CD14-positive monocyte (primary cell): Measurements from ENCODE around the gene COPE. TPM values are rescaled to one million over a fixed set of nuclear protein-coding genes. Genes with fewer than 3 reads are reported as not detected.

Source experiments
- DNase-seq, 3 donors: peaks; one replicate each; pipeline ENCODE4 v3.0.0-alpha.2; 2011 to 2022
- H2AFZ ChIP-seq: 2 replicates; pipeline ENCODE4 v1.6.0; 2012; ENCODE audit warnings: mild to moderate bottlenecking, low read depth, low read length, inconsistent platforms; ENCODE audit not compliant: insufficient read depth, poor library complexity, severe bottlenecking
- H3K27ac ChIP-seq, 2 donors: 1 replicate in 1 of 2; 2 replicates in 1 of 2; pipeline ENCODE4 v1.5.1; 2012 to 2013; ENCODE audit warnings: low read length in 2 of 2, control low read depth in 1 of 2, inconsistent platforms in 1 of 2, low read depth in 1 of 2, mild to moderate bottlenecking in 1 of 2
- H3K27me3 ChIP-seq, 2 donors: one replicate each; pipeline versions ENCODE4 v1.6.0 to v1.6.1; 2011 to 2013; ENCODE audit warnings: low read length in 2 of 2; ENCODE audit not compliant: control insufficient read depth in 2 of 2, insufficient read depth in 2 of 2
- H3K36me3 ChIP-seq, 2 donors: replicated peaks in 1 of 2; 1 replicate in 1 of 2; 2 replicates in 1 of 2; pipeline versions ENCODE4 v1.5.1 to v1.6.1; 2012 to 2013; ENCODE audit warnings: low read length in 2 of 2, control low read depth in 1 of 2, inconsistent platforms in 1 of 2, mild to moderate bottlenecking in 1 of 2; ENCODE audit not compliant: insufficient read depth in 2 of 2, control insufficient read depth in 1 of 2
- H3K4me1 ChIP-seq, 2 donors: 1 replicate in 1 of 2; 2 replicates in 1 of 2; pipeline versions ENCODE4 v1.5.1 to v1.6.1; 2012 to 2013; ENCODE audit warnings: low read length in 2 of 2, control low read depth in 1 of 2, inconsistent platforms in 1 of 2, mild to moderate bottlenecking in 1 of 2, moderate library complexity in 1 of 2; ENCODE audit not compliant: insufficient read depth in 2 of 2, control insufficient read depth in 1 of 2
- H3K4me2 ChIP-seq: replicated peaks from 2 replicates; pipeline ENCODE3; 2012; ENCODE audit warnings: low read length, moderate library complexity, mild to moderate bottlenecking; ENCODE audit not compliant: poor library complexity, severe bottlenecking; ENCODE audit errors: extremely low read depth
- H3K4me3 ChIP-seq, 3 experiments: fragments of 200-600 bp in 1 of 3; sonication (generic) in 1 of 3; replicated peaks in 1 of 3; 1 replicate in 2 of 3; 2 replicates in 1 of 3; pipeline ENCODE4 v1.5.1; 2011 to 2013; ENCODE audit warnings: low read length in 3 of 3, mild to moderate bottlenecking in 3 of 3, control low read depth in 2 of 3, low read depth in 2 of 3, inconsistent platforms in 1 of 3, moderate library complexity in 1 of 3
- H3K79me2 ChIP-seq: 2 replicates; pipeline ENCODE4 v1.6.0; 2012; ENCODE audit warnings: mild to moderate bottlenecking, control low read depth, inconsistent platforms, low read length, moderate library complexity; ENCODE audit not compliant: insufficient read depth
- H3K9ac ChIP-seq: 2 replicates; pipeline ENCODE4 v1.6.0; 2017; ENCODE audit warnings: low read length, mild to moderate bottlenecking; ENCODE audit not compliant: insufficient read depth, poor library complexity, severe bottlenecking
- H3K9me3 ChIP-seq, 2 donors: replicated peaks in 1 of 2; 1 replicate in 1 of 2; 2 replicates in 1 of 2; pipeline versions ENCODE4 v1.5.1 to v1.6.1; 2012 to 2013; ENCODE audit warnings: low read length in 2 of 2, control low read depth in 1 of 2; ENCODE audit not compliant: control insufficient read depth in 1 of 2, insufficient read depth in 1 of 2
- H4K20me1 ChIP-seq: 2 replicates; pipeline ENCODE4 v1.6.0; 2012; ENCODE audit warnings: mild to moderate bottlenecking, low read length, control low read depth, moderate library complexity; ENCODE audit not compliant: insufficient read depth
- H3K27ac Mint-ChIP-seq, 7 donors: one replicate each; pipeline ENCODE4 v1.8.0; 2020; ENCODE audit warnings: mild to moderate bottlenecking in 7 of 7, mixed read lengths in 7 of 7, moderate library complexity in 6 of 7, inconsistent platforms in 2 of 7
- H3K27me3 Mint-ChIP-seq, 3 donors: one replicate each; pipeline ENCODE4 v1.8.0; 2021 to 2022; ENCODE audit warnings: low read depth in 3 of 3, mild to moderate bottlenecking in 3 of 3, mixed read lengths in 3 of 3, moderate library complexity in 3 of 3, inconsistent platforms in 1 of 3
- H3K36me3 Mint-ChIP-seq, 2 donors: one replicate each; pipeline ENCODE4 v1.8.0; 2020; ENCODE audit warnings: mixed read lengths in 2 of 2, inconsistent platforms in 1 of 2, mild to moderate bottlenecking in 1 of 2
- H3K4me1 Mint-ChIP-seq: one replicate; pipeline ENCODE4 v1.8.0; 2020; ENCODE audit warnings: mild to moderate bottlenecking, mixed read lengths
- H3K4me3 Mint-ChIP-seq, 2 donors: one replicate each; pipeline ENCODE4 v1.8.0; 2020; ENCODE audit warnings: mild to moderate bottlenecking in 2 of 2, mixed read lengths in 2 of 2, moderate library complexity in 1 of 2
- H3K9me3 Mint-ChIP-seq, 7 donors: one replicate each; pipeline ENCODE4 v1.8.0; 2020 to 2022; ENCODE audit warnings: mixed read lengths in 7 of 7, mild to moderate bottlenecking in 6 of 7, moderate library complexity in 6 of 7, inconsistent platforms in 2 of 7
- WGBS: methylation state at CpG from one replicate; pipeline ENCODE4 v1.1.5; 2013; ENCODE audit warnings: missing lambda C conversion rate; ENCODE audit not compliant: insufficient coverage; 5-methylcytosine and 5-hydroxymethylcytosine counted together
- intact Hi-C, 2 donors: fragments of 100-400 bp; cut with micrococcal nuclease; formaldehyde crosslinking; loops; one replicate each; pipeline versions ENCODE4 v1.15.0 to v1.15.1; 2023
- polyA plus RNA-seq, 3 donors: library from polyadenylated mRNA; depleted of rRNA in 1 of 3; unstranded in 2 of 3; stranded (reverse) in 1 of 3; fragments of 300-500 nt in 2 of 3; fragments of >200 nt in 1 of 3; fragmentation: Illumina TruSeq in 2 of 3; gene quantifications; 1 replicate in 2 of 3; 2 replicates in 1 of 3; pipeline ENCODE4 v1.2.3, GENCODE V29; 2012 to 2021
- TF ChIP-seq, protein P1 (sequence below): fragments of 200-600 bp; IDR thresholded peaks from one replicate; pipeline ENCODE4 v1.8.0; 2022; ENCODE audit warnings: antibody characterized with exemption, mild to moderate bottlenecking

Gene COPE
- polyA plus RNA-seq, 3 donors: 331 to 345 (median 345) TPM

DNA sequence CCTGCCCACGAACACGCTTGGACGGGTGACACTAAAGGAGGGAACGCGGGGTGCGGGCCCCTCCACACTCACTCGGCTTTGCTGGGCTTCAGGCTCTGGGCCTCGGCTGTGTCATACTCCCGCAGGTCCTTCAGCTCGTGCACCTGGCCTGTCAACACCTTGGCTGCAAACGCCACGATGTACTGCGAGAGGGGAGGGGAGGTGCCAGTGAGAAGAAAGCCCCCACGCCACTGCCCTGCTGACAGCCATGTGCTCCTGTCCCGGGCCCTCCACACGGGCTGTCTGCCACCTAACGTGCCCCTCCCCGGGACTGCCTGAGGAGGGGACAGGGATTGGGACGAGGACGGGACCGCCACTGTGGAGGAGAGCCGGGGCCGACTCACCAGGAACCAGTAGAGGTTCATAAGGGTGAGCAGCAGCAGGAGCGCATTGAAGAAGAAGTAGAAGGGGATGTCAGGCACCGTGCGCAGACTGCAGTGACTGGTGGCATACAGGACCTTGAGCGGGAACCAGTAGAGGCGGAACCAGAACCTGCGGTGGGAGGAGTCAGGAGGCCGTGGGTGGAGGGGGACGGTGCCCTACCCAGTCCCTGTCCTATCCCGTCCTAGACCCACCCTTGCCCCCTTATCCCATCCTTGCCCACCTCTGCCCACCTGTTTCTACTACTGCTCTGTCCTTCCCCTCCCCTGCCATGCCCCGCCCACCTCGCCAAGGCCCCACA is 40.2 kb downstream of the COPE start:
- Histone ChIP-seq H3K27me3 (no peaks in the 10 kb centered on the region), H3K4me2 (no peak overlapping the region), H3K4me1 (no peaks in the 10 kb centered on the region), H3K4me3 (no peak overlapping the region), H3K9me3 (no peaks in the 10 kb centered on the region), H3K27ac (no peak overlapping the region), H2AFZ (no peak overlapping the region), H3K36me3 (no peaks in the 10 kb centered on the region), H3K79me2 (no peaks in the 10 kb centered on the region), H3K9ac (no peak overlapping the region), H4K20me1 (no peaks in the 10 kb centered on the region)
- peaks cover 2% of the 10 kb centered on the region for H3K4me1 Mint-ChIP-seq
- H3K4me3 Mint-ChIP-seq: no peak overlapping the region
- intact Hi-C loops: no loop called here
- peak overlapping the region in 2 of 7 donors; percentile 42 to 73 for H3K27ac Mint-ChIP-seq
- TF ChIP-seq, protein P1, sequence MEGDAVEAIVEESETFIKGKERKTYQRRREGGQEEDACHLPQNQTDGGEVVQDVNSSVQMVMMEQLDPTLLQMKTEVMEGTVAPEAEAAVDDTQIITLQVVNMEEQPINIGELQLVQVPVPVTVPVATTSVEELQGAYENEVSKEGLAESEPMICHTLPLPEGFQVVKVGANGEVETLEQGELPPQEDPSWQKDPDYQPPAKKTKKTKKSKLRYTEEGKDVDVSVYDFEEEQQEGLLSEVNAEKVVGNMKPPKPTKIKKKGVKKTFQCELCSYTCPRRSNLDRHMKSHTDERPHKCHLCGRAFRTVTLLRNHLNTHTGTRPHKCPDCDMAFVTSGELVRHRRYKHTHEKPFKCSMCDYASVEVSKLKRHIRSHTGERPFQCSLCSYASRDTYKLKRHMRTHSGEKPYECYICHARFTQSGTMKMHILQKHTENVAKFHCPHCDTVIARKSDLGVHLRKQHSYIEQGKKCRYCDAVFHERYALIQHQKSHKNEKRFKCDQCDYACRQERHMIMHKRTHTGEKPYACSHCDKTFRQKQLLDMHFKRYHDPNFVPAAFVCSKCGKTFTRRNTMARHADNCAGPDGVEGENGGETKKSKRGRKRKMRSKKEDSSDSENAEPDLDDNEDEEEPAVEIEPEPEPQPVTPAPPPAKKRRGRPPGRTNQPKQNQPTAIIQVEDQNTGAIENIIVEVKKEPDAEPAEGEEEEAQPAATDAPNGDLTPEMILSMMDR: no peak
- H3K9me3 Mint-ChIP-seq: peaks cover 1 to 8% (median 6%) of the 10 kb centered on the region in 7 donors
- H3K27me3 Mint-ChIP-seq: peaks cover 2 to 4% (median 3%) of the 10 kb centered on the region in 3 donors
- WGBS: 94% methylated on average over 26 of the region's 34 CpGs
- no peak for DNase-seq
- H3K36me3 Mint-ChIP-seq: no peaks in the 10 kb centered on the region

DNA sequence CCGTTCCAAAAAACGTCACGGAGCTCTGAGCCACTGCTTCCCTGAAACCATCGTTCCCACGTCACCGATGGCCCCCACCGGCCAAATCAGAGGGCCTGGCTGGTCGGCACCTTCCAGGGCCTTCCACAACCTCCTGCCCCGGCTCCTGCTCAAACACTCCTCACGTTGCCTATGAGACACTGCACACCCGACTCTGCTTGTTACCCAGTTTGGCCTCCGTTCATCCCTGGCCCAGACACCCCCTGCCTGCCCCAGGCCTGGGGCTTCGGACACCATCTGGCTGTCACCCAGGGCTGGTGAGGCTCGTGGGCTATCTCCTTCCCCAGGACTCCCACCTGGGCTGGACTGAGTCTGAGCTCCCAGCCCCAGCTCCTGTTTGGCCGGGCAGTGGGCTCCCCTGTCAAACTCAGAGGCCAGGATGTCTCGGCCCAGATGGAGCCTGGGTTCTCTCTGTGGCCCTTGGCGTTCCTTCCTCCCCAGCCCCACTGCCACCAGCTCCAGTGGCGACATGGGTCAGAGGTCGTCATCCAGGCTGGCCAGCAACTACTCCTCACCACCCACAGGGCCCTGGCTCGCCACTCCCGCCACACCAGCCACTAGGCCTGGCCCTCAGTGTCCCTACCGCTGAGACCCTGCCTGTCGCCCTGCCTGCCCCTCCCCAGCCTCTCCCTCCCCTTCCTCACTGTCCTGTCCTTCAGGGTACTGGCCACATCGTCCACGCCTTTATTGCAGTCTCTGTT is 41.0 kb downstream of the COPE start:
- no peak overlapping the region for H3K4me3 ChIP-seq
- no peaks in the 10 kb centered on the region for H3K27me3 ChIP-seq
- H3K9ac ChIP-seq: no peak overlapping the region
- no peak overlapping the region for H3K4me3 Mint-ChIP-seq
- TF ChIP-seq, protein P1: no peak
- no peaks in the 10 kb centered on the region for H3K36me3 ChIP-seq
- no peak overlapping the region for H3K4me2 ChIP-seq
- no peak overlapping the region for H3K27ac ChIP-seq
- H3K9me3 Mint-ChIP-seq: peaks cover 1 to 8% (median 6%) of the 10 kb centered on the region in 7 donors
- H3K9me3 ChIP-seq: no peaks in the 10 kb centered on the region
- H2AFZ ChIP-seq: no peak overlapping the region
- peaks cover 3 to 4% (median 3%) of the 10 kb centered on the region in 3 donors for H3K27me3 Mint-ChIP-seq
- H4K20me1 ChIP-seq: no peaks in the 10 kb centered on the region
- H3K79me2 ChIP-seq: no peaks in the 10 kb centered on the region
- H3K4me1 Mint-ChIP-seq: peaks cover 2% of the 10 kb centered on the region
- intact Hi-C loops: no loop called here
- DNase-seq: no peak
- no peaks in the 10 kb centered on the region for H3K4me1 ChIP-seq
- no peaks in the 10 kb centered on the region for H3K36me3 Mint-ChIP-seq
- WGBS: 93% methylated on average over 25 of the region's 25 CpGs
- peak overlapping the region in 2 of 7 donors; percentile 57 to 73 for H3K27ac Mint-ChIP-seq
